GM19397 (cell line): ENCODE measurements around the gene ARHGAP8.
"Not testable (repeated sequence)": the region's sequence is repeated elsewhere in the genome, so short reads cannot be mapped to it uniquely, and the experiment has no call there.

ENCODE experiments used
- ATAC-seq: cut with Tn5 transposase; IDR thresholded peaks from one replicate; pipeline ENCODE4 v1.9.1; 2021; ENCODE audit warnings: mild to moderate bottlenecking, moderate library complexity; ENCODE audit not compliant: unreplicated experiment

ARHGAP8 gene

GRCh38 chr22:44850946-44851345, 98.6 kb downstream of the ARHGAP8 start:
- ATAC-seq: no peak

GRCh38 chr22:44854641-44855040, 102.3 kb downstream of the ARHGAP8 start:
- ATAC-seq: not testable (repeated sequence)

DNA sequence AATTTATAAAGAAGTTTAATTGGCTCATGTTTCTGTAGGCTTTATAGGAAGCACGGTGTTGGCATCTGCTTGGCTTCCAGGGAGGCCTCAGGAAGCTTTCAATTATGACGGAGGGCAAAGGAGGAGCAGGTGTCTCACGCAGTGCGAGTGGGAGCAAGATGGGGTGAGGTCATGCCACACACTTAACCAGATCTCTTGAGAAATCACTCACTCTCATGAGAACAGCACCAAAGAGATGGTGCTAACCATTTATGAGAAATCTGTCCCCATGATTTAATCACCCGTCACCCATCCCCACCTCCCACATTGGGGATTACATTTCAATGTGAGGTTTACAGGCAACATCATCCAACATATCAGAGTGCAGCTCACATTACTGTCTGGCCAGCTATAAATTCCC, 103.5 kb downstream of the ARHGAP8 start:
- no peak for ATAC-seq

DNA sequence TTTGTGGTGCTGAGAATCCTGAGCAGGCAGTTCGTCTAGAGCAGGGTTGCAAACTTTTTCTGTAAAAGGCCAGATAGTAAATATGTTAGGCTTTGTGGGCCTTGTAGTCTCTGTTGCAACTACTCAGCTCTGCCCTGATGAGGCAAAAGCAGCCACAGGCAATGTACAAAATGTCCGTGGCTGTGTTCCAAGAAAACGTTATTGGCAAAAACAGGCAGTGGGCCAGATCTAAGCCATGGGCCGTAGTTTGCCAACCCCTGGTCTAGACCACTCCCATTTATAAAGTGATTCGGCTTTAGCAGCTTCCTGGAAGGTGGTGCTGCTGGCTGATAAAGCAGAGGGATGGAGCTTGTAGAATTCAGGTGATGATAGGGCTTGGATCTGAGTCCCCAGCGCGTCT, 106.4 kb downstream of the ARHGAP8 start:
- not testable (repeated sequence) for ATAC-seq

GRCh38 chr22:44859641-44860040, 107.3 kb downstream of the ARHGAP8 start:
- no peak for ATAC-seq

- ATAC-seq: no peak
Measured at GRCh38 chr22:44860311-44860710, 107.9 kb downstream of the ARHGAP8 start.

GRCh38 chr22:44861245-44861644, 108.9 kb downstream of the ARHGAP8 start:
- ATAC-seq: no peak

DNA sequence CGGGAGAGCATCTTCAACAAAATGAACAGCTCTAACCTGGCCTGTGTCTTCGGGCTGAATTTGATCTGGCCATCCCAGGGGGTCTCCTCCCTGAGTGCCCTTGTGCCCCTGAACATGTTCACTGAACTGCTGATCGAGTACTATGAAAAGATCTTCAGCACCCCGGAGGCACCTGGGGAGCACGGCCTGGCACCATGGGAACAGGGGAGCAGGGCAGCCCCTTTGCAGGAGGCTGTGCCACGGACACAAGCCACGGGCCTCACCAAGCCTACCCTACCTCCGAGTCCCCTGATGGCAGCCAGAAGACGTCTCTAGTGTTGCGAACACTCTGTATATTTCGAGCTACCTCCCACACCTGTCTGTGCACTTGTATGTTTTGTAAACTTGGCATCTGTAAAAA, 109.9 kb downstream of the ARHGAP8 start:
- ATAC-seq: no peak

DNA sequence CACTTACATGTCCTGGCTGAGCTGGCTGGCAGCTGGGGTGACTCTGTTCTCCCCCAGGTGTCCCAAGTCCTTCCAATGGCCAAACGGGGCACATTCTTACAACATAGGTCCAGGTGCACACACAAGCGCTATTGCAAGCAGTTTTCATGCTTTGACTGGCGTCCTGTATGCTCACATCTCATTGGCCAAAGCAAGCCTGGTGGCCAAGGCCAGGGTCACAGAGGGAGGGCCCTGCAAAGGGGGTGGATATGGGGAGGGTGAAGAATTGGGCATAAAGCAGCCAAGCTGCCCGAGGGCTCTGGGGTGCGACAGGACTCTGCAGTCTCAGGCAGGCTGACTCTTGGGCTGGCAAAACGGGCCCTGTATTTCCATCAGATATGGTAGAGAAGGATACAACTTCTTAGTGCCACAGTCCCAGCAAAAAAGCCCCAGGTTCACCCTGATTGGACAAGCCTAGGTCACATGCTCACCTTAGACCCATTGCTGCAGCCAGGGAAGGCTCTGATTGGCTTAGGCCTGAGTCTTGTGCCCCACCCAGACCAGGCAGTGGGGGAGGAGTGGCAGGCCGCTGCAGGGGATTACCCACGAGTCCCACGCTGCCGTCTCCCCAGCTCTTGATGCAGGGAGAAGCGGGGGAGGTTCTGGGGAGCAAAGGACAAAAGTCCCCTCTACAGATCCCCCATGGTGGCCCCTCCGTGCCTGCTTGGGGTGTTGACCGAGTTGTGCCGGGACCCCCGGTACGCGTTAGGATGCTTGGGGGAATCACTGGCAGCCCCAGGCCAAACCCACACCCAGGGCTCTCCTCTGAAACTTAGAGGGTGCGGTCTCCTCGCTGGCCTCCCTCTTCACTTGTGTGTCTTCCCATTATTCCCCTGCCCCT, 110.8 kb downstream of the ARHGAP8 start:
- no peak for ATAC-seq

GRCh38 chr22:44865193-44866057, 113.0 kb downstream of the ARHGAP8 start:
- ATAC-seq: no peak

- ATAC-seq: no peak
Measured at GRCh38 chr22:44869196-44869595, 116.8 kb downstream of the ARHGAP8 start.

- no peak for ATAC-seq
Measured at GRCh38 chr22:44870021-44870420, 117.6 kb downstream of the ARHGAP8 start.

DNA sequence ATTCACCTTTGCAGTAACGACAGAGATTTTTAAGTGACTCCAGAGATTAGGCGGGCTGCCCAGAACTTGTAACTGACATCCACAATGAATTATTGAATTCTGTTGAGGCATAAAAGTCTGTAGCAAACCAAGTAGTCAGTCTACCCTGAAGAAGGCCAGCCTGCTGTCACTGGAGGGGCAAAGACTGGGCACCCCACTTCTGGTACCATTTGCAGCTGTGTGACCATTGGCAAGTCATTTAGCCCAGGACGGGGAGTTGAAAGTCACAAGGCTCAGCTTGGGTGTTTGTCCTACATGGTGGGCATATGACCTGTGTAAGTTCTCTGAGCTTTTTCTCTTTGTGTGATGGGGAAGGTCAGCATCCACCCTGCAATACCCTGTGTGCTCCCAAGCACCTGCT, 119.4 kb downstream of the ARHGAP8 start:
- ATAC-seq: no peak

DNA sequence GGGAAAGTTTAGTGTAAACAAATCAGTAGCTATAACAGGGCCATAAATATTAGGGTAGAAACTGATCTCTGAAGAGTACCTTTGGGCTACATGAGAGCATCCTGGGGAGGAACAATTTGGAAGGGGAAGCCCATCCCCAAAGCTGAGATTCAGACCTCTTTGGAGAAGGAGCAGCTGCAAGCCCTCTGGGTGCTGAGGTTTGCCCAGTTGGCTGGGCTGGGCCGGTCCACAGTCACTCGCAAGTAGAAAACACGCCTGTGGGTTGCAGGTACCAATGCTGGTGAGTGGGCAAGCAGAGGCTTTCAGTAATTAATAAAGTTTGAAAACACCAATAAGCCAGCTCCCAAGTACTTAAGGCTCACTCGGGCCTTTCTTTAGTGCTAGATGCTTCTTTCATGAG, 124.5 kb downstream of the ARHGAP8 start:
- ATAC-seq: no peak

- ATAC-seq: no peak
Measured at GRCh38 chr22:44878483-44879300, 126.3 kb downstream of the ARHGAP8 start.

DNA sequence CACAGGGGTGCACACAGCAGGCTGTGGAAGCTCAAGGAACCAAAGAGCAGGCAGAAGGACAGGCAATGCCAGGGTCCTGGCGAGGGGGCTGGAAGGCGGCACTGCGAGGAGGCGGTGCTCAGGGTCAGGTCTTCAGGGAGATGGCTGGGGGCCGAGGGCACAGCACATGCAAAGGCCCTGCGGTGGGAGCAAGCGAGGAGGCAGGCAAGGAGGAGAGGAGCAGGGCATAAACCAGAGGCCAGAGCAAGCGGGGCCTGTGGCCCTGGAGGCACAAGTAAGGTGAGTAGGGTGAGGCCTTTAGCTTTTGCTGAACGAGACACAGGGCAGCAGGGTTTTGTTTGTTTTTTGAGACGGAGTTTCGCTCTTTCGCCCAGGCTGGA, 126.9 kb downstream of the ARHGAP8 start:
- no peak for ATAC-seq

GRCh38 chr22:44880610-44881290, 128.4 kb downstream of the ARHGAP8 start:
- ATAC-seq: no peak

- ATAC-seq: no peak
Measured at GRCh38 chr22:44881624-44882023, 129.2 kb downstream of the ARHGAP8 start.

- no peak for ATAC-seq
Measured at GRCh38 chr22:44882226-44882905, 130.0 kb downstream of the ARHGAP8 start.

DNA sequence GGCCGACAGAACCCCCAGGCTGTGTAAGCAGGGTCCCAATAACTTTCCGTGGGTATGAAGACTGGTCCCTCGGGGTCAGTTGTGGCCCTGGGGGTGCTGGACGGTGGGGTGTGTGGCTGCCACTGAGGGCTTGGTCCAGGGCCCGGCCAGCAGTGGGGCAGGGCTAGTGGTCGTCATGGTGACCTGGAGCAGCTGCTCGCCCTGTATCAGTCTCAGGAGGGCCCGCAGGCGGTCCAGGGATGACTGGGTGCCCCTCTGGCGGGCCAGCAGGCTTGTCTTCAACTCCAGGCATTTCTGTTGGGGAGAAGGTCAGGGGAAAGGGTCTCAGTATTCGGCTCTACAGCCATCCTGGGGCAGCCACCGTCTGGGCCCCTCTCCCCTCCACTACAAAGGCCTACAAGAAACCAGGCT, 130.6 kb downstream of the ARHGAP8 start:
- ATAC-seq: no peak
